HG02571 (cell line): ENCODE measurements around the gene ABCC4.

Experiments
- ATAC-seq: cut with Tn5 transposase; IDR thresholded peaks from one replicate; pipeline ENCODE4 v1.9.1; 2021; ENCODE audit warnings: mild to moderate bottlenecking, moderate library complexity; ENCODE audit not compliant: unreplicated experiment

Gene ABCC4

DNA sequence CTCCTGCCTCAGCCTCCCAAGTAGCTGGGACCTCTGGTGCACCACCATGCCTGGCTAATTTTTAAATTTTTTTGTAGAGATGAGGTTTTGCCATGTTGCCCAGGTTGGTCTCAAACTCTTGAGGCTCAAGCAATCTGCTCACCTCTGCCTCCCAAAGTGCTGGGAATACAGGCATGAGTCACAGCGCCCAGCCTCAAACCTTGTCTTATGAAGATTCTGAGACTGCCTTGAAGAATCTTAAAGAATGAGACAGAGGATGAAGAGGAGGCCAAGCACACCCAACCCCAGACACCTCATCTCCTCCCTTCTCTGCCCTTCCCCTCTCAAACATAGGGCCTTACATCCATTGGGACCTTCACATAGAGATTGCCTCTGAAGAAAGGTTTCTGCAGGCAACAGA is 179.7 kb downstream of the ABCC4 start:
- ATAC-seq, result no peak

DNA sequence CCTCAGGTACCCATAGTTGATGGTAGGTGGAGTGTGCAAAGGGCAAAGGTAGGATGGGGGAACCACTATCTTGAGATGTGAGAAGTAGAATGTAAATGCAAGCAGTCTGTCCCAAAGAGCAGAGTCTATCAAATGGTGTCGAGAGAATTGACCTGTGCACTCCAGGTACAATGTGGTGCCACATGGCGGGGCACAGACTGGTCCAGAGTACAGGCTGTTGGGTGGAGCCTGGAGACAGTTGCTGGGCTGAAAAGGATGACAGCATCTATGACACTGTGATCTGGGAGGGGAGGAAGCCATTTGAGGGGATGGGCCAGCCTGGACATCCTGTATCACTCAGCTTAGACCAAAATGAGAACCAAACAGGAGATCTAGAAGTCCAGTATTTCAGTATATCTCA is 180.6 kb downstream of the ABCC4 start:
- ATAC-seq, result no peak

DNA sequence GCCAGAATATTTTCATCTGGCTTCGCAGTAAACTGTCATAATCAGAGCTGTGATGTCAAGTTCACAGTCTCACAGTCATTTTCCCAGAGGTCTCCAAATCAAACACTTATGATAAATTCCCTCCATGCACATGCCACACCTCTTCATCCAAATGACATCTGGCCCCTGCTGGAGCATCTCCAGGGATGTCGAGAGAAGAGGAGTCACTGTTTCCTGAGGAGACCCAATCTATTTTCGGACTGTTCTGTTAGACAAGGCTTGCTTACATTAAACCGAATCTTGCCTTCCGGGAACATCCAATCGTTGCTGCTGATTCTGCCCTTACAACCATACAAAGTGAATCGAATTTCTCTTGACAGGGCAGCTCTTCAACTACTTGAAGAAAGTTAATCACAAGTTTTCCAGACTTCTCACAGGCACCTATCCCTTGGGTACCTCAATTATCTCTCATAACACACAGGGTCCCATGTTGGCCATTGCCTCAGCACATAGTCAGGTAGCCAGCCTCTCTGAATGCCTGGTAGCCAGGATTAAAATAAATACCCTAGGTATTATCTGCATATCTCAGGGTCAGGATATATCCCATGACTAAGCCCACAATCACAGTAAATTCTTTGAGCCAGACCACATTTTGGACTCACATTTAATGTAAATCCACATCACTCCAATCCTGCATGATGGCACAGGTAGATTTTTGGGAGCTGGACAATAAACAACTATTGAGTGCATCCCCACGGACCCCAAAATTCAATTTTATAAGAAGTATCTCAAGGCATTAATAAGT is 182.5 kb downstream of the ABCC4 start:
- ATAC-seq, result no peak

DNA sequence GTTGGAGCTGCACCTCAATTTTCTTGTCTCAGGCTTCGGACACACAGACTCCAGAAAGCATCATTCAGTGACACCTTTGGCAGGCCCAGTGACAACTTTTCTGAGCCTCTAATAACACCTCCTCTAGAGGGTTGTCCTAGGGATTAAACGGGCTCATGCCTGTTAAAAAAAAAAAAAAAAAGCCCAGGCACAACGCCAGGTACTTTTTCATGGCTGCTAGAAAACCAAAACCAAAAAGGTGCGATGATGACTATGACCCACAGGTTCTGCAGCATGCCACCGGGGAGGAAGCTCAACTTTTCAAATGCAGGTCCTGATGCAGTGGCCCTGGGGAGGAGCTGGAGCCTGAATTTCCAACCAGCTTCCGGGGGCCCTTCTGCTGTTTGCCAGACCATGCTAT is 184.2 kb downstream of the ABCC4 start:
- ATAC-seq, result no peak

DNA sequence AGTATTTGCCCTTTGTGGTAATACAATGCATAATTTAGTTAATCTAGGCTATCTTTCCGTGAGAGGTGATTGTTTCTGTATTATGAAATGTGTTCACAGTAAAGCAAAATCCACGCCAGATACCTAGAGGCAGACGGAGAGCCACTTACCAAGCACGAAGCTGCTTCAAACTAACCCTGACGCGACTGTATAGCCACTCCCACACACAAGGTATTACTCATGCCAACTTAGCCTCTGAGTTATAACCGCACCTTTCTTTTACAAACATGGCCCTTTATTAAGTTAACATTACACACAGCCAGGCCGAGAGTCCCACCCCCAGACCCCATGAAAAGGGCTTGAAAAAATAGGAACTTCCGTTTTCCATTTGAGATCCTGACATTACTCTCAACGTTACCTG is 185.7 kb downstream of the ABCC4 start:
- no peak for ATAC-seq

DNA sequence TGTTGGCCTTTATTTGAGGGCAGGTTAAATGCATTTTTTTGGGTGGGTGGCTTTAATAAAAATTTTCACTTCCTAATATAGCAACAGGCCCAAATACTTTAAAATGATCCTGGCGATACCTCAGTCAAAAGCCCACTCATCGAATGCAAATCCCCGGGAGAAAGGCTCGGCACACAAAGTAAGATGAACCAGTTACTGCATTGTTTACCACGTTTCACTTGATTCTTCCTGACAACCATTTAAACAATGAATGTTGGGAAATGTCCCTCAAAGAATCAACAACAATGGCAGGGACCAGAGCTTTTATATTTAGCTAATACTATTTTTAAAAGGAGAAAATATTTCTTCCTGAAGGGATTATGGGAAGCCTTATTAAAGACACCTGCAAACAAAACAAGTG is 187.7 kb downstream of the ABCC4 start:
- no peak for ATAC-seq

DNA sequence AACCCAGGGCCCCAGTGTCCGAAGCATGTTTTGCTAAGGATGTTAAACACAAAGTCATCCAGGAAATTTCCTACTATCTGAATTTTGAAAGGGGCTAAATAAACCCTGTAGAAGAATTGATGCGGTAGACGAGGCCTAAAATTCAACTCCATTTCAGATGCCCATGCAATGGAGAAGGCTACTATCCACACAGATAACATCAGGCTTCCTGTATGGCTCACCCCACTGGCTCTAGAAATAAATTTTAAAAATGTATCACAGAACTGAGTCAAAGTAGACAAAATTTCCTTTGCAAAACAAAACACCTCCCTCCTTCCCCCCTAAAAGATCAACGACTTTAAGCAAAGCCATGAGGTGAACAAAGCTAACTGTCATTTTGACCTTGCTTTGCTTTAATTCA is 188.4 kb downstream of the ABCC4 start:
- no peak for ATAC-seq

DNA sequence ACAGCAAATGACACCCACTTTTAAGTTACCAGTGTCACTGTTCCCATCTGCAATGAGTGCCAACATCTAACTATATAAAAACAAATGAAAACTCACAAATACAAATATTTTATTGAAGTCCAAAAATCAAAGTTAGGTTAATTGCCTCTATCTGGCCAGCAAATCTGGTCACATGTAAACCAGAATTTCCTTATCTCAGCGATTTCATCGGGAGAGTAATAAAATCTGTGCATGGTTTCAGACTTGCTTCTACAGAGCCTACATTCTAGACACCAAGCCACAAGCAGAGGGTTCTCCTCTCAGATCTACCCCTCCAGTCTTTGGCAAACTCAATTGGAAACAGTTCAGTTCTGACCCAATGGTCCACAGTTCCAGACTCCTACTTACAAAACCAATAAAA is 189.6 kb downstream of the ABCC4 start:
- no peak for ATAC-seq

DNA sequence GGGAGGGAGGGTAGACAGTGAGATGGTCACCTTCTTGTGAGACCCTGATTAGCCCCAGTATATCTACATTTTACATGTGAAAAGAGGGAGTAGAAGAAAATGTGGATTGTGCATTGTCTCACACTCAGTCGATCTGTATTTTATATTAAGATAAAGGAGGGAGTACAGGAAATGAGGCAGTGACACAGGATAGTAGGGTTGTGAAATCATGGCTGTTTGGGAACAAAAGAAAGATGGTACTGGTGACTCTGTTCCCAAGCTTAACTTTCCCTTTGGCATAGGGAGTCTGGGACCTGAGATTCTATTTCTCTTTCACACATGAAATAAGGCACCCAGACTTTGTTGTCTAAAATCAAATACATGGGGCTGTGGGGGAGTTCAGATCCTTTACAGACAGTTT is 194.7 kb downstream of the ABCC4 start:
- ATAC-seq, result no peak

DNA sequence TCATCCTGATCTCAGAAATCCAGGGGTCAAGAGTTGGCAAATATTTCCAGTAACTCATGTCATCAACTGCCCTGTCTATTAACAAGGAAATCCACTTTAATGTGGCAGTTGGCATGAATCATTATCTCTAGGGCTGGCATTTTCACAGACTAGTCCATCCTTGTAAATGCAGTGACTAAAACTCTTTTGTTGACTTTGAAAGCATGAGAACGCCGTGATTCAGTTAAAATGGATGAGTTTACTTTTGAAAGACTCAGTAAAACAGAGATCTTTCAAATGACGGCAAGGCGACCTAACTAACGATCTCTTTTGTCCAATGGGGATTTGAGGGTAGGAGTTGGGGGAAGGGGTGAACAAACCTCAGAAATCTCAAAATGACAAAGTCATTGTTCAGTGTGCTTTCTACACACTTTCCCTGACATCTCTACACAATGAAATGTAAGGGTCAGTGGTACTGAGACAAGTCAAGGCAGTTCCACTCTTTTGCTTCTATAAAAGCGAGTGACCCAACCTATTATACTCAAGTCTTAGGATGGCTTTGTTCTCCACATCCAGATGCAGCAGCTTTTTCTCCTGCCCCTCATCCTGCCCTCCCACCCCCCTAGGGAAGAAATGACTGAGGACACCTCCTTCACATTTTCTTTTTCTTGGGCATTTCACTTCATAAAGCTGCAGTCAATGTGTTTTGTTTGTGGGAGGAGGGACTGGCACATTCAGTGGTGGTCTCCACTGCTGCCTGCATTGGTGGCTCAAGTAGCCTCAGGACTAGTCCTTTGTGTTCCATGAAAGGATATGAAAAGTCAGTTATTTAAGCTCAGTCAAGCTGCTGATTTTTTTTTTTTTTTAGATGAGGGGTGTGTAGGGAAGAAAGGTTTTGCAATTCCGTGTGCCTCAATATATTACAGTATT is 200.5 kb downstream of the ABCC4 start:
- no peak for ATAC-seq

DNA sequence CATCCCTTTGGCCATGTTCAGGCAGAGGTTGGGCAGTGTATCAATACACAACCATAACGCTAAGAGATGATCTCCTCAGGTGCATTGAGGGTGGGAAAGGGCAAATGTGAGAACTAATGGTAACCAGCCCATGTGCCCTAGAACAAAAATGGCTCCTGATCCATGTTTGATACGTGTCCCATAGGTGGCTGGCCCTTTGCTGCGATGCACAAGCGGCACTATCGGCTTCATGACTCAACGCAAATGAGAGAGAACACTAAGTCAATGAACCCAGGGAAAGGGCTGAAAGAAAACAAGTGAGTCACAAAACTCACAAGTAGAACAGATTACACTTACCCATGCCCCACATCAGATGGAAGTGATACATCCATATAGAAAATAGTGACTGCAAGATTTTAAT is 201.7 kb downstream of the ABCC4 start:
- no peak for ATAC-seq

DNA sequence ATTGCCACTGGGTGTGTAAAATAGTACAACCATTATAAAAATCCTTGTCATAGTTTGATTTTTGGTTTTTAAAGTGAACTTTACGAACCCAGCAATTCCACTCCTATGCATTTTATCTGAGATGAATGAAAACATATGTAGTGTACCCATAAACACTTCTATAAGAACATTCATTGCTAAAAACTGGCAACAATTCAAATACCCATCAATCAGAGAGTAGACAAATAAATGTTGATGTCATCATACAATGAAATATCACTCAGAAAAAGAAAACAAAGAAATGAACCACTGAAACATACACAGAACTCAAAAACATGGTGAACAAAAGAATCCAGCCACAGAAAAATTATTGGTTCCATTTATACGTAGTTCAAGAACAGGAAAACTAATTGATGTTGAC is 202.3 kb downstream of the ABCC4 start:
- ATAC-seq, result no peak

DNA sequence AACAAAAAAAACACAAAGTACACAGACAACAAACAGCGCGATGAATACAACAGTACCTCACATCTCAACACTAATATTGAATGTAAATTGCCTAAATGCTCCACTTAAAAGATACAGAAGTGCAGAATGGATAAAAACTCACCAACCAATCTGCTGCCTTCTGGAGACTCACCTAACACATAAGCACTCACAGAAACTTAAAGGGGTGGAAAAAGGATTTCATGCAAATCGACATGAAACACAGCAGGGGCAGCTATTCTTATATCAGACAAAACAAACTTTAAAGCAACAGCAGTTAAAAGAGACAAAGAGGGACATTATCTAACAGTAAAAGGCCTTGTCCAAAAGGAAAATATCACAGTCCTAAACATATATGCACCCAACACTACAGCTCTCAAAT is 209.5 kb downstream of the ABCC4 start:
- ATAC-seq, result no peak

DNA sequence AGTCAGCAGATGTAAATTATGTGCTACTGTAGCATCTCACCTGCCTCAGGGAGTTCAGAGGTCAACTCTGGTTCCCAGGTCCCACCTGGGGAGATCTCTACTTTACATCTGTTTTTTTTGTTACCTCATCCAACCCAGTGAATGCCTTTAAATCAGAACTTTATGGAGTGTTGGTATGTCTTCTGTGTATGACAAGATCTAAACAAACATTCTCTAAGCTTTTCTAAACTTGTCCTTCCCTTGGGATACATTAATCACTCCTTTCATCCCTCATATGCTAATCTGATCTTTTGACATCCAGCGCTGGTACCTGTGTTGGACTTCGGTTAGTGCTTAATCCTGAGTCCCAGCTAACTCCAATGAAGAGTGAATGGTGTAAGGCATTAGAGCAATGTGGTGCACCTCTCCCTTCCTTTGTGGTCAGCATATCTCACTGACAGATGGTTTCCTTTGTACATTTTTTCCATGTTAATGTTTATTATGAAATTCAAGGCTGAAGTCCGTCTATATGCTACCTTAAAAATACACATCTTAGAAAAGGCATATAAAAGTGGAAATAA is 213.4 kb downstream of the ABCC4 start:
- no peak for ATAC-seq

DNA sequence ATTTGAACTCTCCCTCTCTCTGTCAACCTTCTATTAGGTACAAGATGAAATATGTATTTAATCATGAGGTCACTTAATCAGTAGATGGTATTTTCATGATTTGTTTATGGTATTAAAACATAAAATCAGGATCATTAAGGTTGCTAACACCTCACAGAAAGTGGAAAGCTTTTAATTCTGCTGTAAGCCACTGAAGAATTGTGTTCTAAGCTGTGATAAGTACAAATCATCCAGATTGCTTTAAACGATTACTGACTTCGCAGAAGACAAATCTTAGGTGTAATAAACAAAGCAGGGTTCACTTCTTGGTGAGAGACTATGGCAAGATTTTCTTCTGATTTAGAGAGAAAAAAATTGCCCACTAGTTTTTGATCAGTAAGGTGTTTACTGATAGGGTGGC is 214.5 kb downstream of the ABCC4 start:
- ATAC-seq, result no peak

DNA sequence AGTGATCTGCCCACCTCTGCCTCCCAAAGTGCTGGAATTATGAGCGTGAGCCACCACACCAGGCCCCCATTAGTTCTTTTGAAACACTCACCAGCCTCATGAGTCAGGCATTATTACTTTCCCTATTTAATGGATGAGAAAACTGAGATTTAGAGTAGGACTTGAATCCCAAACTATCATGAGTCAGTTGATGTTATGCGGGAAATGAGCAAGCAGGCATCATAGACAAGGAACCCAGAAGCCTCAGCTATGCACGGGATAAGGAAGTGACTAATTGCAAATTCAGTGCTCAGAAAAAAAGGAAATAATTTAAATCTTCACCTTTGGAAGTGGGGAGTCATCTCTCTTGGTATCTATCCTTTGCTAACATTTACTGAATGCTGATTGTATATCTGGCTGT is 217.5 kb downstream of the ABCC4 start:
- no peak for ATAC-seq

DNA sequence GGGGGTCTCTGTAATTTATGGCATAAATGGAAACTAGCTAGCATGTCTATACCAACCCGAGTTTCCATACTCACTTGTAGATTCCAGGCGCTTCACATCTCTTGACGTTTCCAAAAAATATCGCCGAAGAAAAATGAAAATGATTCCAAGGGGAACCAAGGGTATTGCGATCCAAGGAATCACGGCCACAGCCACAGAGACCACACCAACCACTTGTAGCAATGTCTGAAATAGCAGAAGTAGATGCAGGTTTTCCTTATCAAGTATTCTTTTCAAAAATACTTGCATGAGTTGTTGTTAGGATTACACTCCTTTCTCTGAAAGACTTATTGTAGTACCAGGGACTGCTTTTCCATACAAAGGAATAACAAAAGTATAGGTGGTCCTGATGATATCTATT is 218.2 kb downstream of the ABCC4 start:
- ATAC-seq, result no peak

DNA sequence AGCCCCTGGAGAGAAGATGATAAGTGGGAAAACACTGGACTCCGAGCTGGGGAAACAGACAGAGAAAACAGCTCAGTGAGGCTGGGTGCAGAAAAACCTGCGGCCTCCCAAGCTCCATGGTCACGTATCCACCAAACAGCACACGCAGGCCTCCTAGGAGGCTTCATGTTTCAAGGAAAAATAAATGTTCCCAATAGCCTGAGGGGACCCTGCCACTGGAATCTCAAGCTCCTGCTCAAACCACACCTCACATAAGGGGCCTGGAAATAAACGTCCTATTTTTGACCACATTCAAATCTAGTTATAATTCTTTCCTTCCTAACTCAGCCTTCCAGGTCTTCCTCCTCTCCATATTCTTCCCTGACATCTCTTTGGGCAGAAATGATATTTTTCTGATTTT is 225.7 kb downstream of the ABCC4 start:
- ATAC-seq, result no peak

DNA sequence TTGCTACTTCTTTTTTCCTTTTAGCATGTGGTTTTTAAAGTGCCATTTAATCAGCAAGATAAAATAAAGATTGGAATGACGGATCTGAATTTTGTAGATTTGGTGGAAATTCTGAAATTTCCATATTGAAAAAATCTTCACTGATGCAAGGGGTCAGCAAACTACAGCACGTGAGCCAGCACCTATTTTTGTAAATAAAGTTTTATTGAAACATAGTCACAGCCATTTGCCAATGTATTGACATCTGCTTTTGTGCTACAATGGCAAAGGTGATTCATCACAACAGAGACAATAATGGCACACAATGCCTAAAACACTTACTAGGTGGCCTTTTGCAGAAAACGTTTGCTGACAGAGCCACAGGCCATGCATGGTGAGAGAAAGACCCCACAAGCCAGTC is 226.4 kb downstream of the ABCC4 start:
- ATAC-seq, result no peak

DNA sequence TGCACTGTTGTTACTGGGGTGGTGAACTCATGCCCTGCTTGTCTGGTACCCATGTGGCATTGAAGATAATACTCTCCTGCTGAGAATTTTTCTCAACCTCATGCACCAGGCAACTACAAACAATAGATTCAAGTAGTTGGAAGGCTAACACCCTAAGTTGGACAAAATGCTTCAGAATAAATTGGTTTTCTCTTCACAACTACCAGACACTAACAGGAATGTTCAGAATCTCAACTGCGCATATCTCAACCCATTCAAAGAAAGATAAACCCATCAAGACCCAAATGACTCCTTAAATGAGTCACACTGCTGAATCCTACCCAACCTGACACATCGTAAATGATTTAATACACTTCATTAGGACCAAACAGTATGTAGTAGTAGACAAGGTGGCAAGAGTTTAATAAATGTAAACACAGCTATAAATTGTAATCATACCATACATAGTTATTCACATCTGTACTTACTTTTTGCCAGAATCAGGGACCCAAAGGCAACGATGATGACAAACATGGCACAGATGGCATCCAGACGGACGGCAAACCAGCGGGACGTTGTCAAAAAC is 227.4 kb downstream of the ABCC4 start:
- no peak for ATAC-seq

DNA sequence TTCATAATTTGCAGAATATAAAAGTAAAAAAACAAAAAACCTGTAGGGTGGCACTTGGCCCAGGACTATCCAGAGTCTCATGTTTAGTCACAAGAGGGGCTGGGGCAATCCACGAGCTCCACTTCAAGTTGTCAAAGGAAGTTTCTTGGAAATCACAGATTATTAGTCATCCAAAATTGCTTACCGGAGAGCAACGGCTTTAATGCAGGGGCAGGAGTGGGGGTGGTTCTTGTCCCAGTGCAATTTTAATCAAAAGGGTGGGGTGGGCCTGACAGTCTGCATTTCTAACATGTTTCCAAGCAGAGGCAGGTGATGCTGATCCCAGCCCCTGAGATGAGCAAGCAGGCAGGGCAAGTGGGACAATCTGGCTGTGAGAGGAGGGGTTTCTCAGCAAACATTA is 233.9 kb downstream of the ABCC4 start:
- ATAC-seq, result no peak
